Measurements from ENCODE around the gene KRT40.

The KRT40 gene

DNA sequence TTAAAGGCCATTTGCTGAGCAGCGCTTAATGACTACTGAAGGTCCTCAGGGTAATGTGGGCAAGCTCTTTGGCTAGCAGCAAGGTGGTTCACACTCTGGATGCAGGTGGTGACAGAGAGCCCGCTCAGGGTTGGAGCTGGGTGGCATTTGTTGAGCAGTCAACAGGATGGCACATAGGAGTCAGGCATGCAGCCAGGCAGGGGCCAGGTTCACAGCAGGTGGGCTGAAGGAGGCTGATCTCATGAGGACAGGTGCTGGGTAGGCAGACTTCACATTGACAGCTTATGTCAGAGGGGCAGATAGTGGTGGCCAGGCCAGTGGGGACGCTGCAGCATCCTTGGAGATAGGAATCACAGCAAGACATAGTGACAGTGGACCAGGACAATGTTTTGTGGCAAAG is 20.3 kb upstream of the KRT40 start:
- Histone ChIP-seq H2BK15ac (ENCODE audit: low read length) (peak overlapping the region; percentile 5), H3K14ac (ENCODE audit: low read length) (no peak overlapping the region), H2BK12ac (ENCODE audit: low read length) (peak overlapping the region; percentile 79), H2BK120ac (ENCODE audit: low read depth, low read length) (no peak overlapping the region), H3K79me1 (ENCODE audit: low read depth, low read length) (no peaks in the 10 kb centered on the region), H4K91ac (ENCODE audit: low read depth, low read length, poor library complexity) (no peak overlapping the region), H3K4me2 (ENCODE audit: insufficient read depth, low read length, poor library complexity, severe bottlenecking) (no peak overlapping the region), H3K9me3 (replicated peaks in 1 of 2; ENCODE audit: control insufficient read depth in 2 of 2, insufficient read depth in 1 of 2, low read depth in 1 of 2, low read length in 2 of 2) (peaks cover 0 to 3% of the 10 kb centered on the region in 2 donors), H3K23ac (ENCODE audit: low read depth, low read length, poor library complexity) (no peak overlapping the region), H4K8ac (ENCODE audit: low read depth, low read length) (no peak overlapping the region), H3K4ac (ENCODE audit: low read length) (no peak overlapping the region), H3K9ac (ENCODE audit: low read depth, low read length, poor library complexity) (no peak overlapping the region), H3K18ac (ENCODE audit: low read length) (peak overlapping the region; percentile 4), H2AK5ac (ENCODE audit: low read depth, low read length) (peak overlapping the region; percentile 10), H2BK5ac (ENCODE audit: low read length) (no peak overlapping the region), H2AFZ (ENCODE audit: low read length) (no peak overlapping the region), H3K36me3 (replicated peaks in 1 of 2; ENCODE audit: control insufficient read depth in 2 of 2, insufficient read depth in 2 of 2, low read length in 2 of 2) (no peaks in the 10 kb centered on the region), H3K4me3 (ENCODE audit: low read length in 2 of 2) (no peak overlapping the region), H3K4me1 (ENCODE audit: control insufficient read depth in 2 of 2, insufficient read depth in 1 of 2, low read depth in 1 of 2, low read length in 2 of 2) (peaks cover 0 to 6% of the 10 kb centered on the region in 2 donors), H3K27me3 (ENCODE audit: control insufficient read depth in 3 of 3, insufficient read depth in 3 of 3, low read depth in 1 of 3, low read length in 3 of 3) (no peaks in the 10 kb centered on the region), H3K27ac (replicated peaks; ENCODE audit: low read length) (no peak overlapping the region)
- no CpG with 5 or more reads among the region's 3 CpGs for WGBS, 2 donors (ENCODE audit: extremely low coverage in 2 of 2, insufficient read length in 2 of 2, insufficient replicate concordance in 1 of 2)
- DNase-seq (ENCODE audit: low spot score) = no peak

DNA sequence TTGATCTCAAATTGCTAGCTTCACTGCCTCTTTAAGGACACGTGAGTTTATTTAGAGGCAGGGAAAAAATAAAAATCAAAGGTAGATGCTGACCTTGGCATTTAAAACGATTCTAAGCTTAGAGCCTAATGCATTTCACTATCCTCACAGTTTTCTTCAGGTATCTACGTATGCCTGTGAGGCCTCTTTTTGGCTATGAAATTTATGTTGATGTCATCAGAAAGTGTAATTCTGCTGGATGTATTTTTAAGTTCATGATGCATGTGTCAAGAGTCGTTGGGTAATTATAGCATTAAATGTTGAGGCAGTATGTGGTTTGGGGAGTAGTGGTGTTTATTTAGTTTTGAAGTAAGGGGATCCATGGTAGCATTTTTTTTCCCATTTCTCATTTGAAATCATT is 19.8 kb upstream of the KRT40 start:
- no peaks in the 10 kb centered on the region for H3K36me3 ChIP-seq (replicated peaks in 1 of 2; ENCODE audit: control insufficient read depth in 2 of 2, insufficient read depth in 2 of 2, low read length in 2 of 2)
- no peak overlapping the region for H2BK5ac ChIP-seq (ENCODE audit: low read length)
- H3K4me2 ChIP-seq (ENCODE audit: insufficient read depth, low read length, poor library complexity, severe bottlenecking) = no peak overlapping the region
- H3K4ac ChIP-seq (ENCODE audit: low read length) = no peak overlapping the region
- no peak overlapping the region for H2BK12ac ChIP-seq (ENCODE audit: low read length)
- no peak overlapping the region for H3K23ac ChIP-seq (ENCODE audit: low read depth, low read length, poor library complexity)
- peaks cover 0 to 5% of the 10 kb centered on the region in 2 donors for H3K4me1 ChIP-seq (ENCODE audit: control insufficient read depth in 2 of 2, insufficient read depth in 1 of 2, low read depth in 1 of 2, low read length in 2 of 2)
- no peaks in the 10 kb centered on the region for H3K79me1 ChIP-seq (ENCODE audit: low read depth, low read length)
- H3K9ac ChIP-seq (ENCODE audit: low read depth, low read length, poor library complexity) = no peak overlapping the region
- 100% methylated on average over 1 of the region's 4 CpGs; no CpG with 5 or more reads in 1 of the 2 donors for WGBS, 2 donors (ENCODE audit: extremely low coverage in 2 of 2, insufficient read length in 2 of 2, insufficient replicate concordance in 1 of 2)
- no peak overlapping the region for H2AFZ ChIP-seq (ENCODE audit: low read length)
- no peak overlapping the region for H2AK5ac ChIP-seq (ENCODE audit: low read depth, low read length)
- no peaks in the 10 kb centered on the region for H3K27me3 ChIP-seq (ENCODE audit: control insufficient read depth in 3 of 3, insufficient read depth in 3 of 3, low read depth in 1 of 3, low read length in 3 of 3)
- no peak overlapping the region for H3K27ac ChIP-seq (replicated peaks; ENCODE audit: low read length)
- no peak overlapping the region for H3K14ac ChIP-seq (ENCODE audit: low read length)
- H2BK120ac ChIP-seq (ENCODE audit: low read depth, low read length) = no peak overlapping the region
- no peak overlapping the region for H4K91ac ChIP-seq (ENCODE audit: low read depth, low read length, poor library complexity)
- H2BK15ac ChIP-seq (ENCODE audit: low read length) = no peak overlapping the region
- H3K18ac ChIP-seq (ENCODE audit: low read length) = no peak overlapping the region
- H3K4me3 ChIP-seq (ENCODE audit: low read length in 2 of 2) = no peak overlapping the region
- no peak for DNase-seq (ENCODE audit: low spot score)
- peaks cover 0 to 3% of the 10 kb centered on the region in 2 donors for H3K9me3 ChIP-seq (replicated peaks in 1 of 2; ENCODE audit: control insufficient read depth in 2 of 2, insufficient read depth in 1 of 2, low read depth in 1 of 2, low read length in 2 of 2)
- no peak overlapping the region for H4K8ac ChIP-seq (ENCODE audit: low read depth, low read length)

DNA sequence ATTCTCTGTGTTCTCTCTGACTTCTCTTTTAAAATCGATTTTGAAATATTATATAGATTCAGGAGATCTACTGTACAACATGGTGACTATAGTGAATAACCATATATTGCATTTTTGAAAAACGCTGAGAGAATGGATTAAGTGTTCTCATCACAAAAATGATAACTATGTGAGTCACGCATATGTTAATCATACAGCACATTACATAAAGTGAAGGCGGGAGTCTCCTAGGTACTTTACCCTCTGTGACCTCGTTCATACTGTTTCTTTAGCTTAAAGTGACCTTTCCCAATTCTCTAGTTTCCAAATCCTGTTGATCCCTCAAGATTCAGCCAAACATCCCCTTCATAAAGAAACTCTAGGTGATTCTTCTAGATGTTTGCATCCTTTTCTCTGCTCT is 18.7 kb upstream of the KRT40 start:
- Histone ChIP-seq H3K18ac (ENCODE audit: low read length) (no peak overlapping the region), H3K14ac (ENCODE audit: low read length) (no peak overlapping the region), H2AK5ac (ENCODE audit: low read depth, low read length) (no peak overlapping the region), H2BK5ac (ENCODE audit: low read length) (no peak overlapping the region), H3K4ac (ENCODE audit: low read length) (no peak overlapping the region), H3K4me1 (ENCODE audit: control insufficient read depth in 2 of 2, insufficient read depth in 1 of 2, low read depth in 1 of 2, low read length in 2 of 2) (peaks cover 0 to 1% of the 10 kb centered on the region in 2 donors), H4K91ac (ENCODE audit: low read depth, low read length, poor library complexity) (no peak overlapping the region), H2AFZ (ENCODE audit: low read length) (no peak overlapping the region), H3K9me3 (replicated peaks in 1 of 2; ENCODE audit: control insufficient read depth in 2 of 2, insufficient read depth in 1 of 2, low read depth in 1 of 2, low read length in 2 of 2) (peaks cover 0 to 3% of the 10 kb centered on the region in 2 donors), H3K4me2 (ENCODE audit: insufficient read depth, low read length, poor library complexity, severe bottlenecking) (no peak overlapping the region), H3K79me1 (ENCODE audit: low read depth, low read length) (no peaks in the 10 kb centered on the region), H3K9ac (ENCODE audit: low read depth, low read length, poor library complexity) (no peak overlapping the region), H3K27ac (replicated peaks; ENCODE audit: low read length) (no peak overlapping the region), H3K27me3 (ENCODE audit: control insufficient read depth in 3 of 3, insufficient read depth in 3 of 3, low read depth in 1 of 3, low read length in 3 of 3) (no peaks in the 10 kb centered on the region), H3K23ac (ENCODE audit: low read depth, low read length, poor library complexity) (no peak overlapping the region), H2BK15ac (ENCODE audit: low read length) (no peak overlapping the region), H3K36me3 (replicated peaks in 1 of 2; ENCODE audit: control insufficient read depth in 2 of 2, insufficient read depth in 2 of 2, low read length in 2 of 2) (no peaks in the 10 kb centered on the region), H2BK12ac (ENCODE audit: low read length) (no peak overlapping the region), H2BK120ac (ENCODE audit: low read depth, low read length) (no peak overlapping the region), H3K4me3 (ENCODE audit: low read length in 2 of 2) (no peak overlapping the region), H4K8ac (ENCODE audit: low read depth, low read length) (no peak overlapping the region)
- DNase-seq (ENCODE audit: low spot score) = no peak
- WGBS, 2 donors (ENCODE audit: extremely low coverage in 2 of 2, insufficient read length in 2 of 2, insufficient replicate concordance in 1 of 2) = no CpG with 5 or more reads among the region's 5 CpGs

DNA sequence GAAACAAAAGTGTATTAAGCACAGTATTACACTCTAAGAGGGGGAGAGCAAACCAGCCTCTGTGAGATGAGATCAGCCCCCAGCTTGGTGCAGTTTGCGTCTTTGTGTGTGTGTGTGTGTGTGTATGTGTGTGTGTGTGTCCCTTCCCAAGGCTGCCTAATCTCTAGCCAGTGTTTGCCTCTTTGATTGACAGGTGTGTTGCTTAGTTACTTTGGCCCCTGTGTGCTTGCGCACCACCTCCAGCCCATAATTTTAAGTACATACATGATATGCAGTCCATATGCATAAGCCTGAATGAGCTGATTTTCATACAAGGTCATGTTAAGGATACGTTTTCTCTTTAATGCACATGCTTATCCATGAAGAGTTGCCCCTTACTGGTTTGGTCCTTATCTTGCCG is 17.7 kb upstream of the KRT40 start:
- H4K91ac ChIP-seq (ENCODE audit: low read depth, low read length, poor library complexity) = no peak overlapping the region
- no peak overlapping the region for H3K14ac ChIP-seq (ENCODE audit: low read length)
- H4K8ac ChIP-seq (ENCODE audit: low read depth, low read length) = no peak overlapping the region
- no peak overlapping the region for H2BK12ac ChIP-seq (ENCODE audit: low read length)
- no peak overlapping the region for H2AFZ ChIP-seq (ENCODE audit: low read length)
- peaks cover 0 to 3% of the 10 kb centered on the region in 2 donors for H3K9me3 ChIP-seq (replicated peaks in 1 of 2; ENCODE audit: control insufficient read depth in 2 of 2, insufficient read depth in 1 of 2, low read depth in 1 of 2, low read length in 2 of 2)
- no CpG with 5 or more reads among the region's 4 CpGs for WGBS, 2 donors (ENCODE audit: extremely low coverage in 2 of 2, insufficient read length in 2 of 2, insufficient replicate concordance in 1 of 2)
- no peaks in the 10 kb centered on the region for H3K36me3 ChIP-seq (replicated peaks in 1 of 2; ENCODE audit: control insufficient read depth in 2 of 2, insufficient read depth in 2 of 2, low read length in 2 of 2)
- no peak overlapping the region for H2BK15ac ChIP-seq (ENCODE audit: low read length)
- H3K4ac ChIP-seq (ENCODE audit: low read length) = no peak overlapping the region
- DNase-seq (ENCODE audit: low spot score) = no peak
- no peak overlapping the region for H2BK5ac ChIP-seq (ENCODE audit: low read length)
- no peak overlapping the region for H2BK120ac ChIP-seq (ENCODE audit: low read depth, low read length)
- H3K79me1 ChIP-seq (ENCODE audit: low read depth, low read length) = no peaks in the 10 kb centered on the region
- no peak overlapping the region for H2AK5ac ChIP-seq (ENCODE audit: low read depth, low read length)
- no peak overlapping the region for H3K9ac ChIP-seq (ENCODE audit: low read depth, low read length, poor library complexity)
- H3K4me1 ChIP-seq (ENCODE audit: control insufficient read depth in 2 of 2, insufficient read depth in 1 of 2, low read depth in 1 of 2, low read length in 2 of 2) = peaks cover 0 to 4% of the 10 kb centered on the region in 2 donors
- no peak overlapping the region for H3K4me3 ChIP-seq (ENCODE audit: low read length in 2 of 2)
- H3K23ac ChIP-seq (ENCODE audit: low read depth, low read length, poor library complexity) = no peak overlapping the region
- no peak overlapping the region for H3K18ac ChIP-seq (ENCODE audit: low read length)
- peaks cover 0 to 3% (median 0%) of the 10 kb centered on the region in 3 experiments for H3K27me3 ChIP-seq (ENCODE audit: control insufficient read depth in 3 of 3, insufficient read depth in 3 of 3, low read depth in 1 of 3, low read length in 3 of 3)
- H3K27ac ChIP-seq (replicated peaks; ENCODE audit: low read length) = no peak overlapping the region
- H3K4me2 ChIP-seq (ENCODE audit: insufficient read depth, low read length, poor library complexity, severe bottlenecking) = no peak overlapping the region

Data from neuronal stem cell (in vitro differentiated cells).